Measurements from ENCODE around the gene NDUFA12.
"Not testable (repeated sequence)": the region's sequence is repeated elsewhere in the genome, so short reads cannot be mapped to it uniquely, and the experiment has no call there.

The NDUFA12 gene

GRCh38 chr12:95003213-95003920 is at the start of gene NDUFA12:
Gene NDUFA12 (minus strand): TSS chr12:95003697. CDS start chr12:95003680, 17 bp downstream.
- DNase-seq (ENCODE audit: low spot score) = peak; percentile 86

GRCh38 chr12:95051241-95051640 is 47.7 kb upstream of the NDUFA12 start:
- no peak for DNase-seq (ENCODE audit: low spot score)

GRCh38 chr12:95037906-95038305 is 34.4 kb upstream of the NDUFA12 start:
- no peak for DNase-seq (ENCODE audit: low spot score)

GRCh38 chr12:95034750-95035149 is 31.3 kb upstream of the NDUFA12 start:
- DNase-seq (ENCODE audit: low spot score) = no peak

- no peak for DNase-seq (ENCODE audit: low spot score)
Measured at GRCh38 chr12:95022477-95022876, 19.0 kb upstream of the NDUFA12 start.

GRCh38 chr12:95017482-95017881 is 14.0 kb upstream of the NDUFA12 start:
- no peak for DNase-seq (ENCODE audit: low spot score)

GRCh38 chr12:95016120-95016519 is 12.6 kb upstream of the NDUFA12 start:
- DNase-seq (ENCODE audit: low spot score) = no peak

GRCh38 chr12:95014554-95014953 is 11.1 kb upstream of the NDUFA12 start:
- no peak for DNase-seq (ENCODE audit: low spot score)

- DNase-seq (ENCODE audit: low spot score) = no peak
Measured at GRCh38 chr12:95006206-95006605, 2.7 kb upstream of the NDUFA12 start.

- DNase-seq (ENCODE audit: low spot score) = no peak
Measured at GRCh38 chr12:95004610-95005009, 1.1 kb upstream of the NDUFA12 start.

- DNase-seq (ENCODE audit: low spot score) = no peak
Measured at GRCh38 chr12:95003921-95004272, 400 bp upstream of the NDUFA12 start.

- no peak for DNase-seq (ENCODE audit: low spot score)
Measured at GRCh38 chr12:95002754-95003153, 743 bp downstream of the NDUFA12 start.

- no peak for DNase-seq (ENCODE audit: low spot score)
Measured at GRCh38 chr12:94998326-94998725, 5.2 kb downstream of the NDUFA12 start.

- DNase-seq (ENCODE audit: low spot score) = no peak
Measured at GRCh38 chr12:94997726-94998125, 5.8 kb downstream of the NDUFA12 start.

GRCh38 chr12:94997061-94997460 is 6.4 kb downstream of the NDUFA12 start:
- DNase-seq (ENCODE audit: low spot score) = no peak

- DNase-seq (ENCODE audit: low spot score) = no peak
Measured at GRCh38 chr12:94994312-94994711, 9.2 kb downstream of the NDUFA12 start.

GRCh38 chr12:94993855-94994254 is 9.6 kb downstream of the NDUFA12 start:
- not testable (repeated sequence) for DNase-seq (ENCODE audit: low spot score)

- no peak for DNase-seq (ENCODE audit: low spot score)
Measured at GRCh38 chr12:94990222-94990621, 13.3 kb downstream of the NDUFA12 start.

- no peak for DNase-seq (ENCODE audit: low spot score)
Measured at GRCh38 chr12:94988471-94988870, 15.0 kb downstream of the NDUFA12 start.

- no peak for DNase-seq (ENCODE audit: low spot score)
Measured at GRCh38 chr12:94987801-94988200, 15.7 kb downstream of the NDUFA12 start.

- no peak for DNase-seq (ENCODE audit: low spot score)
Measured at GRCh38 chr12:94987076-94987669, 16.3 kb downstream of the NDUFA12 start.

GRCh38 chr12:94985099-94985498 is 18.4 kb downstream of the NDUFA12 start:
- DNase-seq (ENCODE audit: low spot score) = not testable (repeated sequence)

GRCh38 chr12:94983321-94983720 is 20.2 kb downstream of the NDUFA12 start:
- no peak for DNase-seq (ENCODE audit: low spot score)

- DNase-seq (ENCODE audit: low spot score) = no peak
Measured at GRCh38 chr12:94982456-94982855, 21.0 kb downstream of the NDUFA12 start.
